Thyroid gland (tissue), 4 donors: Measurements from ENCODE around the gene TNS3. TPM values are rescaled to one million over a fixed set of nuclear protein-coding genes. Genes with fewer than 3 reads are reported as not detected.

ENCODE experiments used
- DNase-seq, 2 donors: peaks; one replicate each; pipeline ENCODE4 v3.0.0-alpha.2; 2019
- H3K27ac ChIP-seq, 3 donors: fragments of 200-600 bp; sonication (generic); 1 replicate in 2 of 3; 2 replicates in 1 of 3; pipeline ENCODE4 v1.5.1; 2016 to 2019; ENCODE audit warnings: mild to moderate bottlenecking in 1 of 3, moderate library complexity in 1 of 3
- H3K27me3 ChIP-seq: fragments of 200-600 bp; sonication (generic); one replicate; pipeline ENCODE4 v1.5.1; 2019
- H3K36me3 ChIP-seq, 2 donors: fragments of 200-600 bp; sonication (generic); one replicate each; pipeline ENCODE4 v1.5.1; 2016 to 2019
- H3K4me1 ChIP-seq, 2 donors: fragments of 200-600 bp; sonication (generic); one replicate each; pipeline ENCODE4 v1.5.1; 2017 to 2019
- H3K4me3 ChIP-seq, 3 donors: fragments of 200-600 bp; sonication (generic); replicated peaks in 1 of 3; 1 replicate in 2 of 3; 2 replicates in 1 of 3; pipeline ENCODE4 v1.5.1; 2016; ENCODE audit warnings: mild to moderate bottlenecking in 1 of 3
- H3K9me3 ChIP-seq: fragments of 200-600 bp; sonication (generic); one replicate; pipeline ENCODE4 v1.5.1; 2017
- CTCF ChIP-seq, 6 experiments: fragments of 200-600 bp in 3 of 6; fragments of 450-650 bp in 3 of 6; sonication (generic) in 3 of 6; IDR thresholded peaks; one replicate each; pipeline ENCODE4 v1.5.1; 2016 to 2019; ENCODE audit warnings: antibody characterized with exemption in 6 of 6, mild to moderate bottlenecking in 2 of 6, inconsistent platforms in 1 of 6, moderate library complexity in 1 of 6
- POLR2A ChIP-seq, 2 donors: fragments of 450-650 bp; IDR thresholded peaks; one replicate each; pipeline ENCODE4 v1.6.1; 2017; ENCODE audit warnings: antibody characterized with exemption in 2 of 2, mild to moderate bottlenecking in 2 of 2, moderate library complexity in 1 of 2
- WGBS, 2 donors: methylation state at CpG; one replicate each; pipeline ENCODE4 v1.1.5; 2017; 5-methylcytosine and 5-hydroxymethylcytosine counted together
- intact Hi-C: fragments of 100-400 bp; cut with DNase I; formaldehyde crosslinking; loops from one replicate; pipeline ENCODE4 v1.15.1; 2023
- total RNA-seq, 4 donors: library from RNA; depleted of rRNA; stranded (reverse); fragments of >200 nt; gene quantifications; one replicate each; pipeline ENCODE4 v1.2.3, GENCODE V29; 2016

Gene TNS3
- total RNA-seq, 4 donors from 2014 or later = 65.8 to 93.0 (median 80.7) TPM

- intact Hi-C loops = no loop called here
- Histone ChIP-seq H3K4me3 (peak overlapping the region; percentile 15 to 39 (median 28)), H3K36me3 (no peaks in the 10 kb centered on the region), H3K27ac (peak overlapping the region; percentile 31 to 90 (median 74)), H3K9me3 (no peaks in the 10 kb centered on the region), H3K4me1 (peaks cover 3 to 14% of the 10 kb centered on the region in 2 donors), H3K27me3 (no peaks in the 10 kb centered on the region)
- TF ChIP-seq POLR2A (IDR thresholded peaks at IDR 0.05) (no peak), CTCF (IDR thresholded peaks at IDR 0.05) (no peak)
- DNase-seq = peak; percentile 25 to 36
- 13 to 15% methylated on average over 3 to 12 of the region's 14 CpGs for WGBS, 2 donors
Measured at GRCh38 chr7:47253650-47254080, 328.2 kb downstream of the TNS3 start.

GRCh38 chr7:47252675-47253074, 329.2 kb downstream of the TNS3 start:
- intact Hi-C loops = no loop called here
- DNase-seq = no peak
- Histone ChIP-seq H3K4me3 (no peak overlapping the region), H3K9me3 (no peaks in the 10 kb centered on the region), H3K27ac (no peak overlapping the region), H3K4me1 (peaks cover 3 to 14% of the 10 kb centered on the region in 2 donors), H3K27me3 (no peaks in the 10 kb centered on the region), H3K36me3 (no peaks in the 10 kb centered on the region)
- WGBS, 2 donors = 94 to 98% methylated on average over 5 of the region's 5 CpGs
- TF ChIP-seq POLR2A (IDR thresholded peaks at IDR 0.05) (no peak), CTCF (IDR thresholded peaks at IDR 0.05) (no peak)

GRCh38 chr7:47249361-47249760, 332.6 kb downstream of the TNS3 start:
- Histone ChIP-seq H3K9me3 (no peaks in the 10 kb centered on the region), H3K27ac (no peak overlapping the region), H3K27me3 (no peaks in the 10 kb centered on the region), H3K4me3 (no peak overlapping the region), H3K4me1 (peaks cover 3 to 6% of the 10 kb centered on the region in 2 donors), H3K36me3 (no peaks in the 10 kb centered on the region)
- intact Hi-C loops = loop anchor here (10.0 kb wide), 1 partner anchor 1335 kb away; no protein-coding TSS in a partner anchor
- DNase-seq = no peak
- WGBS, 2 donors = 88 to 96% methylated on average over 2 of the region's 2 CpGs
- no peak for TF ChIP-seq CTCF (IDR thresholded peaks at IDR 0.05)
- no peak for TF ChIP-seq POLR2A (IDR thresholded peaks at IDR 0.05)

- 82 to 91% methylated on average over 3 of the region's 3 CpGs for WGBS, 2 donors
- H3K4me1 ChIP-seq = peaks cover 0 to 2% of the 10 kb centered on the region in 2 donors
- intact Hi-C loops = loop anchor here (10.0 kb wide), 1 partner anchor 1334 kb away; no protein-coding TSS in a partner anchor
- no peaks in the 10 kb centered on the region for H3K36me3 ChIP-seq
- no peak overlapping the region for H3K4me3 ChIP-seq
- TF ChIP-seq CTCF (IDR thresholded peaks at IDR 0.05) = no peak
- no peak for TF ChIP-seq POLR2A (IDR thresholded peaks at IDR 0.05)
- no peaks in the 10 kb centered on the region for H3K27me3 ChIP-seq
- no peak for DNase-seq
- H3K9me3 ChIP-seq = no peaks in the 10 kb centered on the region
- no peak overlapping the region for H3K27ac ChIP-seq
Measured at GRCh38 chr7:47248797-47249196, 333.1 kb downstream of the TNS3 start.

GRCh38 chr7:47247132-47247531, 334.8 kb downstream of the TNS3 start:
- WGBS, 2 donors = 73 to 74% methylated on average over 5 of the region's 5 CpGs
- TF ChIP-seq POLR2A (IDR thresholded peaks at IDR 0.05) = no peak
- intact Hi-C loops = loop anchor here (10.0 kb wide), 1 partner anchor 1332 kb away; no protein-coding TSS in a partner anchor
- no peak overlapping the region for H3K4me3 ChIP-seq
- DNase-seq = no peak
- H3K9me3 ChIP-seq = no peaks in the 10 kb centered on the region
- no peak overlapping the region for H3K27ac ChIP-seq
- no peaks in the 10 kb centered on the region for H3K4me1 ChIP-seq
- no peaks in the 10 kb centered on the region for H3K36me3 ChIP-seq
- no peaks in the 10 kb centered on the region for H3K27me3 ChIP-seq
